ENCODE measurements around the gene RPLP2. TPM values are rescaled to one million over a fixed set of nuclear protein-coding genes. Genes with fewer than 3 reads are reported as not detected.

The RPLP2 gene
- total RNA-seq, 1 experiment from 2014 or later, result 774 TPM

GRCh38 chr11:792873-793272 lies 16.9 kb upstream of the RPLP2 start:
- H3K79me2 ChIP-seq (ENCODE audit: low read length), result peaks cover 42% of the 10 kb centered on the region
- no peaks in the 10 kb centered on the region for H3K9me3 ChIP-seq (ENCODE audit: low read length)
- H3K4me3 ChIP-seq (ENCODE audit: low read length), result no peak overlapping the region
- H2AFZ ChIP-seq (ENCODE audit: low read length), result no peak overlapping the region
- no peaks in the 10 kb centered on the region for H3K27me3 ChIP-seq (ENCODE audit: low read length)
- H3K27ac ChIP-seq (ENCODE audit: low read length), result no peak overlapping the region
- DNase-seq, result no peak
- H4K20me1 ChIP-seq (ENCODE audit: insufficient read depth, low read depth, low read length), result peaks cover 18% of the 10 kb centered on the region; the same call in 1 of the 2 replicates
- H3K4me2 ChIP-seq (ENCODE audit: low read depth, low read length, poor library complexity, severe bottlenecking), result no peak overlapping the region
- 0 out of 2 replicates have a peak, but pooled peaks cover under 1% of the 10 kb centered on the region for H3K36me3 ChIP-seq (ENCODE audit: insufficient read depth, low read length)
- H3K9ac ChIP-seq (ENCODE audit: low read length), result no peak overlapping the region
- H3K4me1 ChIP-seq (ENCODE audit: low read length), result peaks cover 53% of the 10 kb centered on the region
- no peaks in the 10 kb centered on the region for H3K9me2 ChIP-seq (replicated peaks; ENCODE audit: insufficient read depth, low read length)

GRCh38 chr11:793556-793955 lies 16.2 kb upstream of the RPLP2 start:
- H3K4me1 ChIP-seq (ENCODE audit: low read length), result peaks cover 46% of the 10 kb centered on the region
- DNase-seq, result no peak
- H4K20me1 ChIP-seq (ENCODE audit: insufficient read depth, low read depth, low read length), result peaks cover 16% of the 10 kb centered on the region; the same call in 1 of the 2 replicates
- H3K27ac ChIP-seq (ENCODE audit: low read length), result no peak overlapping the region
- H3K9ac ChIP-seq (ENCODE audit: low read length), result no peak overlapping the region
- H3K4me2 ChIP-seq (ENCODE audit: low read depth, low read length, poor library complexity, severe bottlenecking), result no peak overlapping the region
- no peaks in the 10 kb centered on the region for H3K36me3 ChIP-seq (ENCODE audit: insufficient read depth, low read length)
- no peak overlapping the region for H3K4me3 ChIP-seq (ENCODE audit: low read length)
- no peaks in the 10 kb centered on the region for H3K27me3 ChIP-seq (ENCODE audit: low read length)
- H2AFZ ChIP-seq (ENCODE audit: low read length), result no peak overlapping the region
- H3K79me2 ChIP-seq (ENCODE audit: low read length), result peaks cover 36% of the 10 kb centered on the region
- H3K9me2 ChIP-seq (replicated peaks; ENCODE audit: insufficient read depth, low read length), result no peaks in the 10 kb centered on the region
- no peaks in the 10 kb centered on the region for H3K9me3 ChIP-seq (ENCODE audit: low read length)

- Histone ChIP-seq H3K9me3 (ENCODE audit: low read length) (no peaks in the 10 kb centered on the region), H3K9me2 (replicated peaks; ENCODE audit: insufficient read depth, low read length) (no peaks in the 10 kb centered on the region), H3K27ac (ENCODE audit: low read length) (no peak overlapping the region), H3K27me3 (ENCODE audit: low read length) (no peaks in the 10 kb centered on the region), H4K20me1 (ENCODE audit: insufficient read depth, low read depth, low read length) (peaks cover 13% of the 10 kb centered on the region; the same call in 1 of the 2 replicates), H3K4me1 (ENCODE audit: low read length) (peaks cover 40% of the 10 kb centered on the region), H3K9ac (ENCODE audit: low read length) (no peak overlapping the region), H3K36me3 (ENCODE audit: insufficient read depth, low read length) (no peaks in the 10 kb centered on the region), H3K4me3 (ENCODE audit: low read length) (no peak overlapping the region; the same call in 1 of the 2 replicates), H3K4me2 (ENCODE audit: low read depth, low read length, poor library complexity, severe bottlenecking) (peak overlapping the region; percentile 97), H3K79me2 (ENCODE audit: low read length) (peaks cover 30% of the 10 kb centered on the region), H2AFZ (ENCODE audit: low read length) (no peak overlapping the region)
- no peak for DNase-seq
Measured at GRCh38 chr11:794013-794765, 15.6 kb upstream of the RPLP2 start.

GRCh38 chr11:794766-795633 lies 14.8 kb upstream of the RPLP2 start:
- DNase-seq, result peak; percentile 76

GRCh38 chr11:795634-796564 lies 13.9 kb upstream of the RPLP2 start:
- no peaks in the 10 kb centered on the region for H3K27me3 ChIP-seq (ENCODE audit: low read length)
- H3K79me2 ChIP-seq (ENCODE audit: low read length), result peaks cover 24% of the 10 kb centered on the region

More at GRCh38 chr11:794766-795633, 14.8 kb upstream of the RPLP2 start:
- Histone ChIP-seq H3K4me2 (ENCODE audit: low read depth, low read length, poor library complexity, severe bottlenecking) (peak overlapping the region; percentile 97), H3K27me3 (ENCODE audit: low read length) (no peaks in the 10 kb centered on the region), H3K9me2 (replicated peaks; ENCODE audit: insufficient read depth, low read length) (no peaks in the 10 kb centered on the region), H3K36me3 (ENCODE audit: insufficient read depth, low read length) (no peaks in the 10 kb centered on the region), H3K4me3 (ENCODE audit: low read length) (peak overlapping the region; percentile 95), H2AFZ (ENCODE audit: low read length) (no peak overlapping the region), H3K9ac (ENCODE audit: low read length) (peak overlapping the region; percentile 93), H3K79me2 (ENCODE audit: low read length) (peaks cover 24% of the 10 kb centered on the region), H3K9me3 (ENCODE audit: low read length) (no peaks in the 10 kb centered on the region), H3K27ac (ENCODE audit: low read length) (peak overlapping the region; percentile 76; the same call in 1 of the 2 replicates), H3K4me1 (ENCODE audit: low read length) (peaks cover 39% of the 10 kb centered on the region), H4K20me1 (ENCODE audit: insufficient read depth, low read depth, low read length) (peaks cover 13% of the 10 kb centered on the region; the same call in 1 of the 2 replicates)

GRCh38 chr11:796565-797295 lies 13.0 kb upstream of the RPLP2 start:
- H3K4me2 ChIP-seq (ENCODE audit: low read depth, low read length, poor library complexity, severe bottlenecking), result peak overlapping the region; percentile 97
- peaks cover 13% of the 10 kb centered on the region; the same call in 1 of the 2 replicates for H4K20me1 ChIP-seq (ENCODE audit: insufficient read depth, low read depth, low read length)
- no peak overlapping the region for H2AFZ ChIP-seq (ENCODE audit: low read length)
- H3K27me3 ChIP-seq (ENCODE audit: low read length), result no peaks in the 10 kb centered on the region
- H3K27ac ChIP-seq (ENCODE audit: low read length), result peak overlapping the region; percentile 81
- H3K4me3 ChIP-seq (ENCODE audit: low read length), result peak overlapping the region; percentile 95
- peaks cover 24% of the 10 kb centered on the region for H3K79me2 ChIP-seq (ENCODE audit: low read length)
- H3K9me3 ChIP-seq (ENCODE audit: low read length), result no peaks in the 10 kb centered on the region
- H3K4me1 ChIP-seq (ENCODE audit: low read length), result peaks cover 24% of the 10 kb centered on the region
- H3K9ac ChIP-seq (ENCODE audit: low read length), result peak overlapping the region; percentile 93
- no peaks in the 10 kb centered on the region for H3K36me3 ChIP-seq (ENCODE audit: insufficient read depth, low read length)
- H3K9me2 ChIP-seq (replicated peaks; ENCODE audit: insufficient read depth, low read length), result no peaks in the 10 kb centered on the region
- no peak for DNase-seq

More at GRCh38 chr11:795634-796564, 13.9 kb upstream of the RPLP2 start:
- Histone ChIP-seq H2AFZ (ENCODE audit: low read length) (no peak overlapping the region), H3K4me2 (ENCODE audit: low read depth, low read length, poor library complexity, severe bottlenecking) (peak overlapping the region; percentile 97), H3K4me1 (ENCODE audit: low read length) (peaks cover 30% of the 10 kb centered on the region), H3K4me3 (ENCODE audit: low read length) (peak overlapping the region; percentile 95), H4K20me1 (ENCODE audit: insufficient read depth, low read depth, low read length) (peaks cover 13% of the 10 kb centered on the region; the same call in 1 of the 2 replicates), H3K9ac (ENCODE audit: low read length) (peak overlapping the region; percentile 93), H3K9me3 (ENCODE audit: low read length) (no peaks in the 10 kb centered on the region), H3K36me3 (ENCODE audit: insufficient read depth, low read length) (no peaks in the 10 kb centered on the region), H3K9me2 (replicated peaks; ENCODE audit: insufficient read depth, low read length) (no peaks in the 10 kb centered on the region), H3K27ac (ENCODE audit: low read length) (peak overlapping the region; percentile 81)
- peak; percentile 89 for DNase-seq
